C4-2B (cell line): ENCODE measurements around the gene OCIAD1.

Experiments used
- ZFX ChIP-seq: fragments of 450-650 bp; IDR thresholded peaks from 2 replicates; pipeline ENCODE4 v1.6.1; 2017
- TF ChIP-seq, protein P1 (sequence below): fragments of 450-650 bp; conservative IDR thresholded peaks from 2 replicates; pipeline ENCODE4 v1.5.1; 2017; ENCODE audit warnings: mild to moderate bottlenecking

- TF ChIP-seq, protein P1, sequence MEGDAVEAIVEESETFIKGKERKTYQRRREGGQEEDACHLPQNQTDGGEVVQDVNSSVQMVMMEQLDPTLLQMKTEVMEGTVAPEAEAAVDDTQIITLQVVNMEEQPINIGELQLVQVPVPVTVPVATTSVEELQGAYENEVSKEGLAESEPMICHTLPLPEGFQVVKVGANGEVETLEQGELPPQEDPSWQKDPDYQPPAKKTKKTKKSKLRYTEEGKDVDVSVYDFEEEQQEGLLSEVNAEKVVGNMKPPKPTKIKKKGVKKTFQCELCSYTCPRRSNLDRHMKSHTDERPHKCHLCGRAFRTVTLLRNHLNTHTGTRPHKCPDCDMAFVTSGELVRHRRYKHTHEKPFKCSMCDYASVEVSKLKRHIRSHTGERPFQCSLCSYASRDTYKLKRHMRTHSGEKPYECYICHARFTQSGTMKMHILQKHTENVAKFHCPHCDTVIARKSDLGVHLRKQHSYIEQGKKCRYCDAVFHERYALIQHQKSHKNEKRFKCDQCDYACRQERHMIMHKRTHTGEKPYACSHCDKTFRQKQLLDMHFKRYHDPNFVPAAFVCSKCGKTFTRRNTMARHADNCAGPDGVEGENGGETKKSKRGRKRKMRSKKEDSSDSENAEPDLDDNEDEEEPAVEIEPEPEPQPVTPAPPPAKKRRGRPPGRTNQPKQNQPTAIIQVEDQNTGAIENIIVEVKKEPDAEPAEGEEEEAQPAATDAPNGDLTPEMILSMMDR, result no peak
- no peak for TF ChIP-seq ZFX
Observed at GRCh38 chr4:48907706-48908477, 77.0 kb downstream of the OCIAD1 start.
